Frontal cortex (tissue), 4 donors: Measurements from ENCODE around the gene SCAP. TPM values are rescaled to one million over a fixed set of nuclear protein-coding genes. Genes with fewer than 3 reads are reported as not detected.
"Not testable (repeated sequence)": the region's sequence is repeated elsewhere in the genome, so short reads cannot be mapped to it uniquely, and the experiment has no call there.

Experiments used
- DNase-seq, 2 donors: peaks; one replicate each; pipeline ENCODE4 v3.0.0; 2012; ENCODE audit warnings: low spot score in 2 of 2
- FAIRE-seq: peaks from 2 replicates; lab custom pipeline; 2012; peaks lifted over from hg19 to GRCh38; lab: Jason Lieb, UNC
- total RNA-seq: library from RNA; depleted of rRNA; stranded (reverse); fragments of >200 nt; gene quantifications from one replicate; pipeline ENCODE4 v1.2.3, GENCODE V29; 2014
- donor health status: control.
- donor health status: control.
- donor health status: control.

Gene SCAP
- 69.3 TPM for total RNA-seq

DNA sequence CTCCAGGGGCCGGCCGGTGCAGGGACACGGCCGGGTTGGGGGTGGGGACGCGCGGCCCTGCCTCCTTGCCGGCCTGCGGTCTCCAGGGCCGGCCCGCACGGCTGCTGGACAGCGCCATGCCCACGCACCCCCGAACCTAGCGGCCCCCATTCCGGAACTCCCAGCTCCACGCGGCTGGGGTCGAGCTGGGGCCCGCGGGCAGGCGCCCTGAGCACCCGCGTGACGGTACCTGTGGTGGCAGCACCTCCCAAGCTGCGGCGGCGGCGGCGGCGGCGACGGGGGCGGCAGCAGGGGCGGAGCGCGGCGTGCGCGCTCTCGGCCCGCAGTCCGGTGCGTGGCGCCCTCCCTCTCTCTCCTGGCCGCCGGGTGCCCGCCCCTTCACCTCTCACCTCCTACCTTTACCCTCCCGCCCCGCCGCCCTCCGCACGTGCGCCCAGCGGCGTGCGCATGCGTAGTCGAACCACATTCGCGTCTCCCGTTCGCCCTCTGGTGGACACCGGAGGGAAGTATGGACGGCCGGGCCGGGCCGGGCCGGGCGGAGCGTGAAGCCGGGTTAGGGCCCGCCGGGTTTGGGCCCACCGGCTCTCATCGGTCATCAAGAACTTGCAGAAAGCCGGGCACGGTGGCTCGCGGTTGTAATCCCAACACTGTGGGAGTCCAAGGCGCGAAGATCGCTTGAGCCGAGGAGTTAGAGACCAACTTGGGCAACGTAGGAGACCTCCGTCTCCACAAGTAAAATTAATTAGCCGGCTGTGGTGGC, at the start of gene SCAP:
TSS of gene SCAP (minus strand) at position 372 of the 760 bp plus-strand sequence. CDS start 32,948 bp downstream, outside the sequence.
- FAIRE-seq, result no peak

DNA sequence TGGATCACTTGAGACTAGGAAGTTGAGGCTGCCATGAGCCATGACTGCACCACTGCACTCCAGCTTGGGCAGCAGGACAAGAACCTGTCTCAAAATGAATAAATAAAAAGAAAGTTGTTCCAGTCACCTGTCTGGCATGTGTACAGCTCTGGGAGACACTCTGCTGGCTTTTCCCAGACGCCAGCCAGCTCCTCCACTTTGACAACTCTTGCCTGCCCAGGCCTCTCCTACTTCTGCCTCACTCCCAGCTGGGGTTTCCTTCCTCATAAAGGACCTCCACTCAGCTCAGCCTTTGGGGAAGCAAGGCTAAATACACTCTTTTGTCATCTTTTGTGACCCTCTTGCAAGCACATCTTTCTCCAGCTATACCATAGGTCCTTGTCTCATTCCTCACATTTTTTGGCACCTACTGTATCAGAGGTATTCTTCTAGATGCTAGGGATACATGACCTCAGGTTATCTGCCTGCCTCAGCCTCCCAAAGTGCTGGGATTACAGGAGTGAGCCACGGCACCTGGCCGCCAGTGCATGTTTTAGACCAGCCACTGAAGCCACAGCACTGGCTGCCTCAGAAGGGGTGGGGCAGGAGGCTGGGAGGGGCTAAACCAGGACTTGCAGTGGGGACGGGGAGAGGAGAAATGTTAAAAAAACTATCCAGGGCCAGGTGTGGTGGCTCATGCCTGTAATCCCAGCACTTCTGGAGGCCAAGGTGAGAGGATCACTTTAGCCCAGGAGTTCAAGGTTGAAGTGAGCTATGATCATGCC, 47.8 kb upstream of the SCAP start:
- FAIRE-seq (no peak), DNase-seq (no peak)

More for the DNA sequence above, at the start of gene SCAP:
- DNase-seq, result peak; percentile 93 to 96

DNA sequence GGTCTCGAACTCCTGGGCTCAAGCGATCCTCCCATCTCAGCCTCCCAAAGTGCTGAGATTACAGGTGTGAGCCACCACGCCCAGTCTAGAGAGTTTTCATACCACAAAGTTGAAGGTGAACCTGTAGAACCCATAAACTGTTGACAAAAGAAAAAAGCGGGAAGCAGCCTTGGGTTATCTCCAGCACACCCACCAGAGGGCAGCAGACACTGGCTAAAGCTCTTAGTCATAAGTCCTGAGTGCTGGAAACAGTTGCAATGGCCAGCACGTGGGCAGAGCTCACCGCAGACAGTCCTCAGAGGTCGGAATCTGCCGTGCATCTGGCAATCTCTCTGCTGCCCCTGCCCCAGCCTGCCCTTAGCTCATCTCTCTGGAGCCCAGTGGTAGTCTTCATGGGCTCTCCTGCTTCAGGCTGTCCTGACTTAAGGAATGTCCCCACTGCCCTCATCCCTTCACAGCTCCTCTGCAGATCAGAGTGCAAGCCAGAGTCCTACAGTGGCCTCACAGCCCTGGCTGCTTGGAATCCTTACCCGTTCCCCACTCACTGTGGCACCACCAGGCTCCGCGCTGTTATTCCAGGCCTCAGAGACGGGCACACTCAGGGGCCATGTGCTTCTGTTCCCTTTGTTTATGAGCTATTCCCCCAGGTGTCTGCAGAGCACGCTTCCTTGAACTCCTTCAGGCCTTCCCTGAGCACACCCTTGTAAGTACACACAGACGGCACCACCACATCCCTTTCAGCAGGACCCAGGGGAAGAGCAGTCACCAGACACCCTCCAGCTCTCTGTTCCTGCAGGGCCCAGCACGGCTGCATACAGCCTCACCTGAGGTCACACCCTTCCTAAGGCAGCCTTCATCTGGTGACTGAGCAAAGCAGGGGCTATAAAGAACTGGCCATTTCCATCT, 46.6 kb upstream of the SCAP start:
- DNase-seq (peak; percentile 67 to 82), FAIRE-seq (no peak)

DNA sequence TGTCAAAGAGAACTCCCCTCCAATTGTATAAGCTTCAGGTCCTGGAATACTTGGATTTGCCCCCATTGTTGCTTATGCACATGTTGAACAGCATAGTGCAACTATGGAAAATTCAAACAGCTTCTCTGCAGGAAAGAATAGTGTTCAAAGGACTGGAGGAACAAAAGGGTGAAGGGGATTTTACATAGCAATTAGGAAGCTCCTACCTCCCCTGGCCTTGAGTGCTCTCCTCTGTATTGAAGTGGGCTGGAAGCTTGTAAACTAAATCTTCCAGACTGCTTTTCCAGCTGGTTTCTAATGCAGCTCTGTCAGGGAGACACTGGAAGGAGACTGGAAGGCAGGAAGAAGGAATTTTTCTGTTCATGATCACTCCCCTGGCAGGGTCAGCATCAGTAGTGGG, 45.0 kb upstream of the SCAP start:
- DNase-seq, result no peak
- FAIRE-seq, result no peak

DNA sequence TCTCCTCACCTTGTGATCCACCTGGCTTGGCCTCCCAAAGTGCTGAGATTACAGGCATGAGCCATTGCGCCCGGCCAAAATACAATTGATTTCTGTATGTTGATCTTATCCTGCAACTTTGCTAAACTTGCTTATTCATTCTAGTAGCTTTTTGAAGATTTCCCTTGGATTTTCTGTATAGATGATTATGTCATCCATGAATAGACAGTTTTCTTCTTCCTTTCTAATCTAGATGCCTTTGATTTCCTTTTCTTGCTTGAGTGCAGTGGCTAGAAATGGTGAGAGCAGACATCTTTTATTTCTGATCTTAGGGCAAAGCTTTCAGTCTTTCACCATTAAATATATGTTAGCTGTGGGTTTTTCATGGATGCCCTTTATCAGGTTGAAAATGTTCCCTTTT, 42.2 kb upstream of the SCAP start:
- no peak for DNase-seq
- no peak for FAIRE-seq

DNA sequence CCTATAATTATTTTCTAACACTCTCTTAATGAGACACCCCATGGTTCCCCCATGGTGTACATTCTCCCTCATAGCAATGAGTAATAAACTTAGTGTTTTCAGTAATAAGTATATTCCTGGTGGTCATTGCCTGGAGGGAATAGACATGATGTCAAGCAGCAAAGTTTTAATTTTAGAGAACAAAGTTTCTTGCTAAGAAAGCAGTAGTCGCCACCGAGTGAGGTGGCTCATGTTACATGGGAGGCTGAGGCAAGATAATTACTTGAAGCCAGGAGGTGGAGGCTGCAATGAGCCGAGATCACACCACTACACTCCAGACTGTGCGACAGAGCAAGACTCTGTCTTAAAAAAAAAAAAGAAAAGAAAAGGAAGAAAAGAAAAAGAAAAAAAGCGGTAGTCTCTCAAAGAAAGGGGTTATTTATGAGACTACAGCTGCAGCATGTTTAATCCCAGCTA, 40.2 kb upstream of the SCAP start:
- no peak for FAIRE-seq
- DNase-seq, result no peak

DNA sequence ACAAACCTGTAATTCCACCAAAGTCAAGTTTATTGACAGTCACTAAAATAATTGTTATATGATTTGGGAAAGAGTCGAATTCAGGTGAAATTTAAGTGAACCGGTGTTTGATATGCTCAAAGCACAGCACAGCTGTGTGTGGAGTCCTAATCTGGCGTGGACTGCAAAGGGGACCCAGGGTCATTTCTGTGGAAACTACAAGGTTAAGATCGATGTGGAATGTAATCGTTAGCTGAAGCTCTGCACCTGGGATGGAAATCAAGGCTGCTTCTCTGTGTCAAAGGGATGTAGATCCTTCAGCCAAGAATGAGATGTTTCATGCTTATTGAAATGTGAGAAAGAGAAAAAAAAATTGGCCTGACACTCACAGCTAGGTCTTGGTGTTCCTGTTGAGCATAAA, 39.4 kb upstream of the SCAP start:
- DNase-seq, result no peak
- FAIRE-seq, result no peak

DNA sequence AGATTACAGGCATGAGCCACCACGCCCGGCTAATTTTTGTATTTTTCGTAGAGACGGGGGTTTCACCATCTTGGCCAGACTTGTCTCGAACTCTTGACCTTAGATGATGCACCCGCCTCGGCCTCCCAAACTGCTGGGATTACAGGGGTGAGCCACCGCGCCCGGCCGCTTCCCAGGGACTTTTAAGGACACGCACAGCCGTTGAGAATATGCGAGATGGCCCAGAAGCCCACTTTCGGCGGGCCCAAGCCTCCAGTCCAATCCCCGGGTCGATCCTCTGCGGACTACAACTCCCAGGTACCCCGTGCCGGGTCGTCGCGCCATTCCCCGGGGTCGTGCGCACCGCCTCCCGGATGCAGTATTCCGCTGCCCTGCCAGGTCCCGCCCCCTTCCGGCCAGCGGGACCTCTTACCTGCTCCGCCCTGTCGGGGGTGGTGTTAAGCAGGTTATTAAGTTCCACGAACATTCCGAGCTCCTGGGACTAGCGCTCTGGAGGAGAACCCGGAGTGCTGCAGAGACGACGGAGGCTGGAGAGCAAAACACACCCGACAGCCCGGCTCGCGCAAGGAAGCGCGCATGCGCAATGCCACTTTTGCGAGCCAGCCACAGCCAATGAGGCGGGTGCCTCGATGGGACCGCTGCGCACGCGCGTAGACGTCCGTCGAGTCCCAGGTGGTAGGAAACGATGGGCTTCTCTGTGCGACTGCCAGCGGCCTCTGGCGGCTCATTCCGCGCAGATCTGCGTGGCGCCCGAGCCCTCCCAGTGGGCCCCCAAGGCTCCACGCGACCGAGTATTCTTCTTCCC, 37.6 kb upstream of the SCAP start, which contains the start of gene ELP6:
TSS of gene ELP6 (minus strand) at position 588 of the 805 bp plus-strand sequence. CDS start at position 466, 122 bp downstream.
- no peak for FAIRE-seq
- DNase-seq, result peak; percentile 83 to 89

DNA sequence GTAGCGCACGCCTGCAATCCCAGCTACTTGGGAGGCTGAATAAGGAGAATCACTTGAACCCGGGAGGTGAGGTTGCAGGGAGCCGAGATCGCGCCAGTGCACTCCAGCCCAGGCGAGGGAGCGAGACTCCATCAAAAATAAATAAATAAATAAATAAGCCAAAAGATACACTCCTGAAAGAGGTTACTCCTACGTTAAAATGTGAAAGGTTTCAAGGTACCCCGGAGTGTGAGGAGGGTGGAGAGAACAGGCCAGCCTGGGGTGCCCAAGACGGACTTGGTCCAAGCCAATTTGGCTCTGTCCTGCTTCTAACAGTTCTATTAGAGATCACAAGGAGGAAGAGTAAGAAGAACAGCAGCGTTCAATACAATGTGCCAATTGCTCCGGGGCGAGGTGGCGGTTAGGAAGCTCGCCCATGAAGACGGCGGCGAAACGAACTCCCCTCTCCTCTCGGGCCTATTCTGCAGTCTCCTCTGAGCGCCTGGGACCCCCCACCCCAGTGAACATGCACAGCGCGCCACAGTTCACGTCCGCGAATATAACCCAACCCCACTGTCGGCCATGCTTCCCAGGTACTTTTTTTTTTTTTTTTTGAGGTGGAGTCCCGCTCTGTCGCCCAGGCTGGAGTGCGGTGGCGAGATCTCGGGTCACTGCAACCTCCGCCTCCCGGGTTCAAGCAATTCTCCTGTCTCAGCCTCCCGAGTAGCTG, 36.8 kb upstream of the SCAP start:
- DNase-seq (no peak), FAIRE-seq (no peak)

DNA sequence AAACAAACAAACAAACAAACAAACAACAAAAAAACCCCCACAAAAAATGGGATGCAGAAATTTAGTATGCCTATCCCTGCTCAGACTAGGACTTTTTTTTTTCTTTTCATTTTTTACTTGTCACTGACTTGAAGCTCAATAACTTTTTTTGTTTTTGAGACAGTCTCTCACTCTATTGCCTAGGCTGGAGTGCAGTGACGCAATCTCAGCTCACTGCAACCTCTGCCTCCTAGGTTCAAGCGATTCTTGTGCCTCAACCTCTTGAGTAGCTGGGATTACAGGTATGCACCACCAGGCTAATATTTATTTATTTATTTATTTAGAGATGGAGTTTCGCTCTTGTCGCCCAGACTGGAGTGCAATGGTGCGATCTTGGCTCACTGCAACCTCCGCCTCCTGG, 29.5 kb upstream of the SCAP start:
- not testable (repeated sequence) for FAIRE-seq

DNA sequence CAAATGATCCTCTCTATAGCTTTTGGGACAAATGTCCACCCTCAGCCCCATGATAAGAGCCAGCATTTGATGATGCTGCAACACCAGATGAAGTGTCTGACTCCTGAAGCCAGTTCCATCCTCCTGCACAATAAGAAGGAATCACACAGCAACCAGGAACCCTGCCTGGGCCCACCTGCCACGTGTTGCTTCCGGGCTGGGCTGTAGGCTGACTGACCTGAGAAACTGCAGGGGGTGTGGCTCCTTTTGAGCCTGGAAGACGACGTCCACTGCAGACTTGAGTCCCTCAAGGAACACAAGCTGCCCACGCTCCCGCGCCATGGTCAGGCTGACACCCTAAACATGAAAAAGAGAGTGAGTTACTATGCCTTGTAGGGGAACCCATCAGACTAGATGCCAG, 28.4 kb upstream of the SCAP start:
- DNase-seq (no peak), FAIRE-seq (no peak)

More for the DNA sequence above, 29.5 kb upstream of the SCAP start:
- not testable (repeated sequence) for DNase-seq

DNA sequence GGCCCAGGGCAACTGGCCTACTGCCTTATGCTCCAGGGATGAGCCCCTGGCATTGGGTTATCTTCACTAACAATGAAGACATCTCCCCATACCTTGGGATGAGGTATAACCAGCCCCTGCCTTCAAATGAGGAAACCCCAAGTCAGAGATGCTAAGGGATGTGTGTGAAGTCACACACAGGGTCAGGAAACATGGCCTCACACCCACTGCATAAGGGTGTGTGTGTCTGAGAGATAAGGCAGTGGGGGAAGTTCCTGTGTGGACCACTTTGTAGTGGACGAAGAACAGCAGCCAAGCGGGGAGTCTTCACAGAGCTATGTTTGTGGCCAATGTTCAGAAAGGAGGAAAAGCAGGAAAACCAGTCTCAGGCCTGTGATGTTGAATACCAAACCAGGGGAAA, 27.3 kb upstream of the SCAP start:
- DNase-seq (no peak), FAIRE-seq (no peak)

DNA sequence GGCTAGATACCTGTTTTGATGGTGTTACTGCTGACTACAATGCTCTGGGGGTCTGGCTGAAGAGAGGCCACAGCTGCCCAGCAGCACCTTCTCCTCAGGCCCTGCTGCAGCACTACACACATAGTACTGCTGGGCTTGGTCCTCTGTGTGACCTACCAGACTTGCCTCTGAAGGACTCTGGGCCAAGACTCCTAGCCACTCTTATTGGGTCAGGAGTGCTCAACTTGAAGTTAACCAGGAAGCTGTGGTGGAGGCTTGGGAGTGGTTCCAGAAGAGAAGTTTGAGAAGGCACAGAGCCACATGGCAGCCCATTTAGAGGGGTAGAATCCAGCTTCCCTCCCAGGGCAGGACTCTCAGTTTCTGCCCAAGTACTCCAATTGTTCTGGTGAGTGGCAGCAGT, 21.2 kb upstream of the SCAP start:
- DNase-seq (no peak), FAIRE-seq (no peak)

DNA sequence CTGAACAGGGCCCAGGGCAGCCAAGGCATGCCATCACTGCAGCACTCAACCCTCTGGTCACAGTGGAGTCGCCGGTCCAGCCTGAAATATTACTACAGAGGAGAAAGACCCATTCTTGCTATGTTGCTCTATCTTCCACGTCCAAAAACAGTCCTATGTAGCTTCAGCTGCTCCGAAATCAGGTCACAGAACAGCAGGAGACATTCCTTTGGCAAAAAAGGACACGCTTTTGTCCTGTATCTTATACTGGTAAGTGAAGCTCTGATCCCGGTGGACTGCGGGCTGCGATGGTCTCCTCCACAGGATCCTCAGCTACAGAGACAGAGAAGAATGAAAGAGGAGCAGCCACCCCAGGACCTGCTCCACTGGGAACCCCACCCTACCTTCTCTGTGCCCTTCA, 20.1 kb upstream of the SCAP start:
- no peak for DNase-seq
- no peak for FAIRE-seq

DNA sequence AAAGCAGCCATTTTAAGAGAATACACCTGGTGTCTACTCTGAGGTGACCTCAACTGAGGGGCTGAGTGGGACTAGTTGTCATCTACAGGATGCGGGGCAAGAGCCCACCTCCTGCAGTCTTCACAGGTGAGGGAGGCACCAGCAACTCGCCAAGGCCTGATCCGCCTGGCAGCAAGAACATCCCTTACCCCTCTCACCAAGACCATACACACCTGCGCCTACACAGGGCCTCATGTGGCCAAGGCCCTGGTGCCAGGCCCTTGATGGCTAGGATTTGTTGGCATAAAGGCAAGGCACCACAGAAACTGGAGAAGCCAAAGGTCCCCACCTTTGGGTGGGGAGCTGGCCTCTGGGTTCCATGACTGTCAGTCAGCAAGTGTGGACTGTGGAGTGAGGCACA, 19.4 kb upstream of the SCAP start:
- FAIRE-seq (no peak), DNase-seq (no peak)

DNA sequence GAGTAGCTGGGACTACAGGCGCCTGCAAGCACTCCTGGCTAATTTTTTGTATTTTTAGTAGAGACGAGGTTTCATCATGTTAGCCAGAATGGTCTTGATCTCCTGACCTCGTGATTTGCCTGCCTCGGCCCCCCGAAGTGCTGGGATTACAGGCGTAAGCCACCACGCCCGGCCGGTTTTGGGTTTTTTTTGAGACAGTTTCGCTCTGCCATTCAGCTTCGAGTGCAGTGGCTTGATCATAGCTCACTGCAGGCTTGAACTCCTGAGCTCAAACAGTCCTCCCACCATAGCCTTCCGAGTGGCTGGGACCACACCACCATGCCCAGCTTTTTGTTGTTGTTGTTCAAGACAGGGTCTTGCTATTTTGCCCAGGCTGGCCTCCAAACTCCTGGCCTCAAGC, 16.0 kb upstream of the SCAP start:
- DNase-seq (no peak), FAIRE-seq (no peak)

DNA sequence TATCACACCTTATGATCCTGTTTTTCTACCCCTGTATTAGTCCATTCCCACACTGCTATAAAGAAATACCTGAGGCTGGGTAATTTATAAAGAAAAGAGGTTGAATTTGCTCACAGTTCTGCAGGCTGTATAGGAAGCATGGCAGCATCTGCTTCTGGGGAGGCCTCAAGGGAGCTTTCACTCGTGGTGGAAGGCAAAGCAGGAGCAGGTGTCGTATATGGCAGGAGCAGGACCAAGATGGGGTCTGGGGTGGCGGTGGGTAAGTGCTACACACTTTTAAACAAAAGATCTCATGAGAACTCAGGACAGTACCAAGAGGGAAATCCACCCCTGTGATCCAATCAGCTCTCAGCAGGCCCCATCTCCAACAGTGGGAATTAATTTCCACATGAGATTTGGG, 15.4 kb upstream of the SCAP start:
- DNase-seq, result no peak
- FAIRE-seq, result no peak

DNA sequence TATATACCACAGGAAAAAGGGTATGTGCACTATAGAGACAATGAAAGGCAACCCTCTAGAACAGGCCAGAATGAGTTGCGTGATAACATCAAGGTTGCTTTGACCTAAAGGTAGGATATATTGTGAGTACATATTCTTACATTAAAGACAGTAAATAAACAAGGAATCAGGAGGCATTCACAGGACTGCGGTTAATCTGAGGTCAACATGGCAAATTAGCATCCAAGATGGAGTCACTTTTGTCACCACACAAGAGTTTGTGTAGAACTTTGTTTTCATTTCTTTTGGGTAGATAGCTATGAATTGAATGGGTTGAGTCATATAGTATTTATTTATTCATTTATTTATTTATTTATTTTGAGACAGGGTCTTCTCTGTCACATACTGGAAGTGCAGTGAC, 11.5 kb upstream of the SCAP start:
- no peak for FAIRE-seq
- no peak for DNase-seq

DNA sequence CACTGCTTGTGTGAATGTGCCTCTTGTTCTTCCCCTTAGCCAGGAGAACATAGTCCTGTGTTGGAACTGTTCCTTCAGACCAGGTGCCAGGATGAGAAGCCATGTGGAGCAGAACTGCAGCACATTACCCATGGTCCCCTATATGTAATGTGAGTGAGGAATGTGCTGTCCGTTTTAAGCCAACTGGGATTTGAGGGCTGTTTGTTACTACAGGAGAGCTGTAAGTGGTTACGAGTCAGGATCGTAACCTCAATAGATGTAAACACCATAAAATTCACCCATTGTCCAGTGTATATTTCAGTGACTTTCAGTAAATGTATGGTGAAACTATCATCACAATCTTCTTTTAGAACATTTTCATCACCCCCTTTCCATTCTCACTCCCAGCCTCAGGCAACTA, 10.1 kb upstream of the SCAP start:
- no peak for DNase-seq
- no peak for FAIRE-seq
